Activated T-cell treated with anti-CD3 and anti-CD28 coated beads, Interleukin-2, amount 50 U/mL, for 72 hours (primary cell): ENCODE data around the gene IFNL2. TPM values are rescaled to one million over a fixed set of nuclear protein-coding genes. Genes with fewer than 3 reads are reported as not detected.
"Not testable (repeated sequence)": the region's sequence is repeated elsewhere in the genome, so short reads cannot be mapped to it uniquely, and the experiment has no call there.

ENCODE experiments used
- ATAC-seq, 2 donors: fragments of 150-1000 bp; cut with Tn5 transposase; replicated peaks in 1 of 2; 2 replicates each; pipeline ENCODE4 v1.10.0; 2021; ENCODE audit warnings: moderate library complexity in 2 of 2, mild to moderate bottlenecking in 1 of 2
- DNase-seq, 2 donors: peaks; one replicate each; pipeline ENCODE4 v3.0.0; 2021 to 2022; ENCODE audit warnings: mixed read lengths in 1 of 2
- H3K27ac Mint-ChIP-seq: one replicate; pipeline ENCODE4 v1.8.0; 2022; ENCODE audit warnings: mild to moderate bottlenecking, moderate library complexity, mixed read lengths
- H3K27me3 Mint-ChIP-seq: one replicate; pipeline ENCODE4 v1.8.0; 2022; ENCODE audit warnings: low read depth, mixed read lengths
- H3K36me3 Mint-ChIP-seq, 2 donors: one replicate each; pipeline ENCODE4 v1.8.0; 2022; ENCODE audit warnings: mixed read lengths in 2 of 2, mild to moderate bottlenecking in 1 of 2; ENCODE audit not compliant: insufficient read depth in 2 of 2
- H3K4me1 Mint-ChIP-seq: one replicate; pipeline ENCODE4 v1.8.0; 2022; ENCODE audit warnings: low read depth, mixed read lengths
- H3K4me3 Mint-ChIP-seq, 2 donors: one replicate each; pipeline ENCODE4 v1.8.0; 2022; ENCODE audit warnings: mild to moderate bottlenecking in 2 of 2, mixed read lengths in 2 of 2, moderate library complexity in 2 of 2
- H3K9me3 Mint-ChIP-seq, 2 donors: one replicate each; pipeline ENCODE4 v1.8.0; 2022; ENCODE audit warnings: mixed read lengths in 2 of 2
- total RNA-seq, 2 donors: library from RNA; stranded (reverse); gene quantifications; one replicate each; pipeline ENCODE4 v1.2.3, GENCODE V29; 2022

IFNL2 gene
- total RNA-seq, 2 donors from 2014 or later = 0.46 TPM; not detected in 1

- DNase-seq = no peak
- no peaks in the 10 kb centered on the region for H3K9me3 Mint-ChIP-seq
- H3K4me3 Mint-ChIP-seq = no peak overlapping the region
- no peak overlapping the region for H3K27ac Mint-ChIP-seq
- ATAC-seq = no peak
- peaks cover 35% of the 10 kb centered on the region for H3K27me3 Mint-ChIP-seq
- H3K36me3 Mint-ChIP-seq = peaks cover 0 to 3% of the 10 kb centered on the region in 2 donors
- H3K4me1 Mint-ChIP-seq = peaks cover 13% of the 10 kb centered on the region
These were observed 5.7 kb upstream of the IFNL2 start for GRCh38 chr19:39262496-39262895.

DNA sequence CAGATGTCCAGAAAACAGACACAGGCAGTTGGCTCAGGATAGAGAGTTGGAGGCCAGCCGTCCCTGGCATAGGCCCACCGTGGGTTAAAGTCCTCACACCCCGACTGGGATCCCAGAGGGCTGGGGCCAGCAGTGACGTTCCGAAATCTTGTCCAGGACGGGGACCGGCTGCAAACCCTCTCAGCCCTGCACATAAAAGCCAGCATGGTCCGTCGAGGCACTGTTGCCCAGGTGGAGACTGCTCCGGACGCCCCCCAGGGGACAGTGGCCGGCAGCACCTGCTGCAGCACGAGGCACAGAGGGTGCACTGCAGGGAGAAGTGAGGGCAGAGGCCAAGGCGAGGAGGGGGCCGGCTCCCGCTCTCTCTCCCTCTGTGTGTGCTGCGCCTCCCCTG is 4.3 kb upstream of the IFNL2 start:
- Mint-ChIP-seq H3K4me1 (peaks cover 4% of the 10 kb centered on the region), H3K27ac (no peak overlapping the region), H3K36me3 (peaks cover 0 to 3% of the 10 kb centered on the region in 2 donors), H3K4me3 (peak overlapping the region in 1 of 2 donors; percentile 21), H3K27me3 (peaks cover 40% of the 10 kb centered on the region), H3K9me3 (no peaks in the 10 kb centered on the region)
- DNase-seq = no peak
- ATAC-seq = no peak

DNA sequence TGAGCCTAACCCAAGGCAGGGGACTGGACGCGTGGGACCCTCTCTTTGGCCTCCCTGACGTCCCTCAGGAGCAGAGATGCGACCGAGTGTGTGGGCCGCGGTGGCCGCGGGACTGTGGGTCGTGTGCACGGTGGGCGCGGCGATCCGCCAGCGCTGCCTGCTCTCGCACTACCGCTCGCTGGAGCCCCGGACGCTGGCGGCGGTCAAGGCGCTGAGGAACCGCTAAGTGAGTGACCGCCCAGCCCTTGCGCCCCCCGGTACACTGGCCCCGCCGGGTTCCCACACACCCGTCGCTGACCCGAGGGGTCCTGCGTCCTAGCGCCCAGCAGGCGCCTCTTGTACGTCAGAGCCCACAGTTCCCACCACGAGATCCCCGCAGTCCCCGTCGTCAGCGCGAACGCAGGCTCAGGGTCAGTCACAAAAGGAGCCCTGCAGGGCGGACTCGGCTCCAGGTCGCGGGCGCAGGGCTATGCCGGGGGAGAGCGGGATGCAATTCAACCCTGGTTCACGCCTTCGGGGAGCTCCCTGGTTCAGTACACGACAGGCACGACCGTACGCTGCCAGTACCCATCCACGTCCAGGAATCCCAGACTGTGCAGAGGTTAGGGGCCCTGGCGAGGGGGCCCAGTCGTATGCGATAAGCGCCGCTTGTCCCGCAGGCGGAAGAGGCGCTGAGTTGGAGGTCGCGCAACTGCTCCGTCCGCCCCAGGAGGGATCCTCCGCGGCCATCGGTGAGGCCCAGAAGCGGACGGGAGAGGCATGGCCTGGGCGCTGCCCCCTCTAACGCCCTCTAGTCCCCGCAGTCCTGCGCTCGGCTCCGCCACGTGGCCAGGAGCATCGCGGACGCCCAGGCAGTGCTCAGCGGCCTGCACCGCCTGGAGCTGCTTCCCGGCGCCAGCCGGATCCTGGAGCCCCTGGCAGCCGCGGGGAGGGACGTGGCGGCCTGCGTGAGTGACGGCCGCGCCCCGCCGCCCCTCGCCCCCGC is 3.6 kb upstream of the IFNL2 start:
- DNase-seq (no peak), ATAC-seq (no peak)
- no peaks in the 10 kb centered on the region for H3K9me3 Mint-ChIP-seq
- H3K27ac Mint-ChIP-seq = no peak overlapping the region
- H3K27me3 Mint-ChIP-seq = peaks cover 46% of the 10 kb centered on the region
- H3K4me3 Mint-ChIP-seq = peak overlapping the region in 1 of 2 donors; percentile 40
- peaks cover 4% of the 10 kb centered on the region for H3K4me1 Mint-ChIP-seq
- peaks cover 0 to 3% of the 10 kb centered on the region in 2 donors for H3K36me3 Mint-ChIP-seq

DNA sequence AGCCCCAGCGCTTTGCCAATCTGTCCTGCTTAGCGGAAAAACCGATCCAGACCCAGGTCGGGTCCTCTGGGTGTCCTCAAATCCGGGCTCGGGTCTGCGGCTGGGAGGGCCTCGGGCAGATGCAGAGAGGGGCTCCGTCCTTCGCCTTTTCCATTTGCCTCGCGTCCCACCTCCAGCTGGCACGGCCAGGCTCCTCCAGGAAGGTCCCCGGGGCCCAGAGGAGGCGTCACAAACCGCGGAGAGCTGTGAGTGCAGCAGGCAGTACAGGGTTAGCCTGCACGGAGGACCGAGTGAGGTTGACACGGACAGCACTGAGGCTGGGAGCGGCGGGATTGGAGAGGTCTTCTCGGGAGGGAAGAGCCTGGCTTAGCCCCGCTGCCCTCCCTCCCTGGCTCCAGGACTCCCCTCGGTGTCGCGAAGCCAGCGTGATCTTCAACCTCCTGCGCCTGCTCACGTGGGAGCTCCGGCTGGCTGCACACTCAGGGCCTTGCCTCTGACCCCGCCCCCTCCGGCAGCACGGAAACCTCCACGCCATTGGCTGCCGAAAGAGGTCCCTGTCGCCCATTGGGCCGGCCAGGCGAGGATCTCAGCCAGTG is 2.8 kb upstream of the IFNL2 start:
- Mint-ChIP-seq H3K4me1 (peaks cover 4% of the 10 kb centered on the region), H3K27ac (no peak overlapping the region), H3K36me3 (peaks cover 0 to 3% of the 10 kb centered on the region in 2 donors), H3K9me3 (no peaks in the 10 kb centered on the region), H3K4me3 (peak overlapping the region in 1 of 2 donors; percentile 35), H3K27me3 (peaks cover 50% of the 10 kb centered on the region)
- ATAC-seq (no peak), DNase-seq (peak in 1 of 2 donors; percentile 4)

DNA sequence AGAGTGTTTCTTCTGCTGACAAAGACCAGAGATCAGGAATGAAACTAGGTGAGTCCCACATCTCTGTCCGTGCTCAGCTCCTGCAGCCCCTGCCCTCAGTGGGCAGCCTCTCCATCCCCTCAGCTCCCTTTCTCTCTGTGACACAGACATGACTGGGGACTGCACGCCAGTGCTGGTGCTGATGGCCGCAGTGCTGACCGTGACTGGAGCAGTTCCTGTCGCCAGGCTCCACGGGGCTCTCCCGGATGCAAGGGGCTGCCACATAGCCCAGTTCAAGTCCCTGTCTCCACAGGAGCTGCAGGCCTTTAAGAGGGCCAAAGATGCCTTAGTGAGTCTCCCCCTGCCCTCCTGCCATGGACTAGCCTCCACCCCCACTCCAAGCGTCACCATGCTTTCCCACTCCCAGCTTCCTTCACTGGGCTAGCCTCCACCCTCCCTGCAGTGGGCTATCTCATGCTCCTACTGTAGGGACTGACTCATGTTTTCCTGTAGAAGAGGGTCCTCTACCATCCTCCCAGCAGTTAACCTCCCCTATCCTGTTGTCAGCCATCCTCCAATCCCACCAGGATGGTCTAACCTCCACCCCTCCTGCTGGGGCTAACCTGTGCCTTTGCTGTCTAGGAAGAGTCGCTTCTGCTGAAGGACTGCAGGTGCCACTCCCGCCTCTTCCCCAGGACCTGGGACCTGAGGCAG is 481 bp downstream of the IFNL2 start:
- DNase-seq, H3K9me3 Mint-ChIP-seq, H3K4me1 Mint-ChIP-seq, ATAC-seq, H3K27ac Mint-ChIP-seq, H3K36me3 Mint-ChIP-seq, H3K4me3 Mint-ChIP-seq: not testable (repeated sequence)
- peaks cover 26% of the 10 kb centered on the region for H3K27me3 Mint-ChIP-seq

DNA sequence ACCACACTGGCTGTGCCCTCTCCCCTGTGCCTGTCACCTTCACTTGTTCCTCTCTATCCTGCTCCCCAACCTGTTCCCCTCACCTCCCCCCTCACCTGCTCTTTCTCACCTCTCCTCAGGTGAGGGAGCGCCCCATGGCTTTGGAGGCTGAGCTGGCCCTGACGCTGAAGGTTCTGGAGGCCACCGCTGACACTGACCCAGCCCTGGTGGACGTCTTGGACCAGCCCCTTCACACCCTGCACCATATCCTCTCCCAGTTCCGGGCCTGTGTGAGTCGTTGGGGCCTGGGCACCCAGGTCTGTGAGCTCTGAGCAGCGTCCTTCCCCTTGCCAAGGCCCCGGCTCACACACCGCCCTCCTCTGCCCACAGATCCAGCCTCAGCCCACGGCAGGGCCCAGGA is 1.2 kb downstream of the IFNL2 start:
- not testable (repeated sequence) for H3K4me3 Mint-ChIP-seq, H3K9me3 Mint-ChIP-seq, H3K36me3 Mint-ChIP-seq, H3K27ac Mint-ChIP-seq, DNase-seq, H3K4me1 Mint-ChIP-seq, ATAC-seq
- H3K27me3 Mint-ChIP-seq = peaks cover 21% of the 10 kb centered on the region

DNA sequence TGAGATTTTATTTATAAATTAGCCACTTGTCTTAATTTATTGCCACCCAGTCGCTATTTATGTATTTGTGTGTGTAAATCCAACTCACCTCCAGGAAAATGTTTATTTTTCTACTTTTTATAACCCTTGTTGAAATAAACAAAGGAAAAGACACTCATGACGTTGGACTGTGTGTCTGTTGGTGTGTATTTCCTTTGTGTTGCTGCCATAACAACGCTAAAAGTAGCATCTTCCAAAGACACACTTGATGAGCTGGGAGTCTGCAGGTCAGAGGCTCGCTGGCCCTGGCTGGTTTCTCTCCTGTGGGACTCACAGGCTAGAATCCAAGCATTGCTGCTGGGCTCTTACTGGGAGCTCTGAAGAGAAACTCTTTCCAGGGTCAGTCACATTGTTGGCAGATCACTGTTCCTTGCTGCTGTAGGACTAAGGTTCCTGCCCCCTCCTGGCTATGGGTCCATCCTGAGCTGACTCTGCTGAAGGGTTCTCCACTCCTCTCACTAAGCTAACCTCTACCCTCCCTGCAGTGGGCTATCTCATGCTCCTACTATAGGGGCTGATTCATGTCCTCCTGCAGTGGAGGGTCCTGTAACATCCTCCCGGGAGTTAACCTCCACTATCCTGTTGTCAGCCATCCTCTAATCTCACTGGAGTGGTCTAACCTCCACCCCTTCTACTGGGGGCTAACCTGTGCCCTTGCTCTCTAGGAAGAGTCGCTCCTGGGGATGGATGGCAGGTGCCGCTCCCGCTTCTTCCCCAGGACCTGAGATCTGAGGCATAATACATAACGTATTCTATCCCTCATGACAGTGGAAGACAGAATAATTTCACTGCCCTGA is 2.1 kb downstream of the IFNL2 start:
- no peaks in the 10 kb centered on the region for H3K36me3 Mint-ChIP-seq
- H3K27ac Mint-ChIP-seq = no peak overlapping the region
- peaks cover 21% of the 10 kb centered on the region for H3K27me3 Mint-ChIP-seq
- no peak for ATAC-seq
- no peak for DNase-seq
- no peak overlapping the region for H3K4me3 Mint-ChIP-seq
- H3K4me1 Mint-ChIP-seq = no peaks in the 10 kb centered on the region
- no peaks in the 10 kb centered on the region for H3K9me3 Mint-ChIP-seq

DNA sequence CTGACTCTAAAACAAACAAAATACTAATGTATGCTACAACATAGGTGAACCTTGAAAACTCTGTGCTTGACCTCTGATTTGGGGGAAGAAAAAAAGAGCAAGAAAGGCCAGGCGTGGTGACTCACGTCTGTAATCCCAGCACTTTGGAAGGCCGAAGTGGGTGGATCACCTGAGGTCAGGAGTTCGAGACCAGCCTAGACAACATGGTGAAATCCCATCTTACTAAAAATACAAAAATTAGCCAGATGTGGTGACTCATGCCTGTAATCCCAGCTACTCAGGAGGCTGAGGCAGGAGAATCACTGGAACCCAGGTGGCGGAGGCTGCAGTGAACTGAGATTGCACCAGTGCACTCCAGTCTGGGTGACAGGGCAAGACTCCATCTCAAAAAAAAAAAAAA is 5.7 kb downstream of the IFNL2 start:
- H3K4me1 Mint-ChIP-seq, H3K36me3 Mint-ChIP-seq, ATAC-seq, DNase-seq, H3K4me3 Mint-ChIP-seq, H3K9me3 Mint-ChIP-seq, H3K27ac Mint-ChIP-seq: not testable (repeated sequence)
- peaks cover 11% of the 10 kb centered on the region for H3K27me3 Mint-ChIP-seq

DNA sequence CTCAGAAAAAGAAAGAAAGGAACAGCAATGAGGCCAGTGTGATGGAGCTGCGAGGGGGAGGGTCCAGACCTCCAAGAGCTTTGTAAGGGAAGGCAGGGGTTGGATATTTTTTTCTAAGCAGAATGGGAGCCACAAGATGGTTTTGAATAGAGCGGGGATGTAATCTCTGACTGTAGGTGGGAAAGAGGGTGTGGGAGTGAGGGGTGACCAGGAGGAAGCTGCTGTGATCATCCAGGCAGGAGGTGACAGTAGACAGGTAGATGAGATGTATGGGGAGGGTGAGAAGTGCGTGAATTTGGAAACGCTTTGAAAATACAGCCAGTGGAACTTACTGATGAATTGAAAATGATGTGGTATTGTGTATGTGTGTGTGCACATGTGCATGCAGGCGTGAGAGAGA is 7.4 kb downstream of the IFNL2 start:
- ATAC-seq = no peak
- Mint-ChIP-seq H3K27ac (no peak overlapping the region), H3K27me3 (peaks cover 4% of the 10 kb centered on the region), H3K4me1 (no peaks in the 10 kb centered on the region), H3K36me3 (no peaks in the 10 kb centered on the region), H3K9me3 (no peaks in the 10 kb centered on the region), H3K4me3 (no peak overlapping the region)
- no peak for DNase-seq

- Mint-ChIP-seq H3K27ac (no peak overlapping the region), H3K9me3 (no peaks in the 10 kb centered on the region), H3K4me1 (no peaks in the 10 kb centered on the region), H3K4me3 (no peak overlapping the region), H3K27me3 (peaks cover 4% of the 10 kb centered on the region), H3K36me3 (no peaks in the 10 kb centered on the region)
- DNase-seq = no peak
- no peak for ATAC-seq
These were observed 8.5 kb downstream of the IFNL2 start for GRCh38 chr19:39276740-39277139.

GRCh38 chr19:39277598-39277997 is 9.4 kb downstream of the IFNL2 start:
- ATAC-seq (no peak), DNase-seq (no peak)
- Mint-ChIP-seq H3K27ac (no peak overlapping the region), H3K36me3 (no peaks in the 10 kb centered on the region), H3K27me3 (peaks cover 4% of the 10 kb centered on the region), H3K9me3 (peaks cover 0 to 2% of the 10 kb centered on the region in 2 donors), H3K4me3 (no peak overlapping the region), H3K4me1 (no peaks in the 10 kb centered on the region)

GRCh38 chr19:39282021-39282420 is 13.8 kb downstream of the IFNL2 start:
- H3K4me1 Mint-ChIP-seq = no peaks in the 10 kb centered on the region
- H3K27me3 Mint-ChIP-seq = peaks cover 4% of the 10 kb centered on the region
- peaks cover 0 to 4% of the 10 kb centered on the region in 2 donors for H3K9me3 Mint-ChIP-seq
- H3K4me3 Mint-ChIP-seq = no peak overlapping the region
- no peak for ATAC-seq
- H3K27ac Mint-ChIP-seq = no peak overlapping the region
- no peak for DNase-seq
- H3K36me3 Mint-ChIP-seq = peaks cover 0 to 3% of the 10 kb centered on the region in 2 donors
